Naive B cell (primary cell): ENCODE results near the gene ADAMTSL4. TPM values are rescaled to one million over a fixed set of nuclear protein-coding genes. Genes with fewer than 3 reads are reported as not detected.

Experiments used
- ATAC-seq, 2 donors: fragments of 150-1000 bp; cut with Tn5 transposase; 2 replicates each; pipeline ENCODE4 v1.10.0; 2021; ENCODE audit warnings: low read depth in 2 of 2, mild to moderate bottlenecking in 2 of 2, moderate library complexity in 2 of 2
- DNase-seq: peaks from one replicate; pipeline ENCODE4 v3.0.0; 2022
- H3K27ac Mint-ChIP-seq, 6 donors: one replicate each; pipeline ENCODE4 v1.8.0; 2020 to 2022; ENCODE audit warnings: mild to moderate bottlenecking in 6 of 6, mixed read lengths in 6 of 6, moderate library complexity in 5 of 6, inconsistent platforms in 2 of 6
- H3K27me3 Mint-ChIP-seq, 3 donors: one replicate each; pipeline ENCODE4 v1.8.0; 2021 to 2022; ENCODE audit warnings: mixed read lengths in 3 of 3, mild to moderate bottlenecking in 1 of 3
- H3K36me3 Mint-ChIP-seq, 2 donors: one replicate each; pipeline ENCODE4 v1.8.0; 2020 to 2022; ENCODE audit warnings: mixed read lengths in 2 of 2, inconsistent platforms in 1 of 2, mild to moderate bottlenecking in 1 of 2
- H3K4me1 Mint-ChIP-seq, 3 donors: one replicate each; pipeline ENCODE4 v1.8.0; 2020 to 2022; ENCODE audit warnings: mixed read lengths in 3 of 3, inconsistent platforms in 1 of 3, mild to moderate bottlenecking in 1 of 3, moderate library complexity in 1 of 3
- H3K4me3 Mint-ChIP-seq, 8 donors: one replicate each; pipeline ENCODE4 v1.8.0; 2020 to 2022; ENCODE audit warnings: mild to moderate bottlenecking in 8 of 8, mixed read lengths in 8 of 8, moderate library complexity in 8 of 8, inconsistent platforms in 2 of 8
- H3K9me3 Mint-ChIP-seq, 7 donors: one replicate each; pipeline ENCODE4 v1.8.0; 2020 to 2022; ENCODE audit warnings: mixed read lengths in 7 of 7, mild to moderate bottlenecking in 5 of 7, inconsistent platforms in 2 of 7, moderate library complexity in 1 of 7
- polyA plus RNA-seq, 6 donors: library from polyadenylated mRNA; unstranded; fragments of 300-500 nt; fragmentation: Illumina TruSeq; gene quantifications; one replicate each; pipeline ENCODE4 v1.2.3, GENCODE V29; 2021; ENCODE audit warnings: low read depth in 6 of 6

ADAMTSL4 gene
- polyA plus RNA-seq, 6 donors from 2014 or later: not detected

- H3K9me3 Mint-ChIP-seq: no peaks in the 10 kb centered on the region
- no peaks in the 10 kb centered on the region for H3K36me3 Mint-ChIP-seq
- ATAC-seq: no peak
- peak overlapping the region in 1 of 6 donors; percentile 77 for H3K27ac Mint-ChIP-seq
- no peak overlapping the region for H3K4me3 Mint-ChIP-seq
- peaks cover 25 to 28% (median 25%) of the 10 kb centered on the region in 3 donors for H3K4me1 Mint-ChIP-seq
- DNase-seq: no peak
- H3K27me3 Mint-ChIP-seq: peaks cover 5 to 17% (median 7%) of the 10 kb centered on the region in 3 donors
Measured at GRCh38 chr1:150553392-150554085, 4.3 kb downstream of the ADAMTSL4 start.

GRCh38 chr1:150554086-150554452 lies 4.9 kb downstream of the ADAMTSL4 start:
- peak overlapping the region in 1 of 6 donors; percentile 77 for H3K27ac Mint-ChIP-seq
- ATAC-seq (no peak), DNase-seq (no peak)
- H3K4me1 Mint-ChIP-seq: peaks cover 24 to 27% (median 25%) of the 10 kb centered on the region in 3 donors
- peaks cover 4 to 17% (median 7%) of the 10 kb centered on the region in 3 donors for H3K27me3 Mint-ChIP-seq
- no peaks in the 10 kb centered on the region for H3K36me3 Mint-ChIP-seq
- H3K4me3 Mint-ChIP-seq: no peak overlapping the region
- H3K9me3 Mint-ChIP-seq: no peaks in the 10 kb centered on the region

GRCh38 chr1:150555198-150555970 lies 6.2 kb downstream of the ADAMTSL4 start:
- no peaks in the 10 kb centered on the region for H3K36me3 Mint-ChIP-seq
- peak overlapping the region in 1 of 6 donors; percentile 30 for H3K27ac Mint-ChIP-seq

GRCh38 chr1:150555971-150556865 lies 7.0 kb downstream of the ADAMTSL4 start:
- Mint-ChIP-seq H3K27me3 (peaks cover 0 to 2% (median under 1%) of the 10 kb centered on the region in 3 donors), H3K9me3 (no peaks in the 10 kb centered on the region), H3K4me3 (peak overlapping the region in 1 of 8 donors; percentile 12), H3K4me1 (peaks cover 31 to 33% (median 31%) of the 10 kb centered on the region in 3 donors), H3K27ac (no peak overlapping the region), H3K36me3 (no peaks in the 10 kb centered on the region)
- ATAC-seq (no peak), DNase-seq (no peak)

More at GRCh38 chr1:150555198-150555970, 6.2 kb downstream of the ADAMTSL4 start:
- peaks cover 26 to 29% (median 27%) of the 10 kb centered on the region in 3 donors for H3K4me1 Mint-ChIP-seq
- H3K4me3 Mint-ChIP-seq: no peak overlapping the region
- H3K9me3 Mint-ChIP-seq: no peaks in the 10 kb centered on the region
- ATAC-seq: no peak
- DNase-seq: no peak
- peaks cover 0 to 10% (median 4%) of the 10 kb centered on the region in 3 donors for H3K27me3 Mint-ChIP-seq

GRCh38 chr1:150557065-150557600 lies 7.9 kb downstream of the ADAMTSL4 start:
- H3K36me3 Mint-ChIP-seq: no peaks in the 10 kb centered on the region
- DNase-seq (no peak), ATAC-seq (no peak)
- peaks cover 24 to 32% (median 30%) of the 10 kb centered on the region in 3 donors for H3K4me1 Mint-ChIP-seq
- no peak overlapping the region for H3K4me3 Mint-ChIP-seq
- H3K27me3 Mint-ChIP-seq: no peaks in the 10 kb centered on the region
- H3K27ac Mint-ChIP-seq: no peak overlapping the region
- no peaks in the 10 kb centered on the region for H3K9me3 Mint-ChIP-seq

- DNase-seq (no peak), ATAC-seq (no peak)
- Mint-ChIP-seq H3K4me3 (no peak overlapping the region), H3K36me3 (no peaks in the 10 kb centered on the region), H3K27ac (peak overlapping the region in 1 of 6 donors; percentile 90), H3K4me1 (peaks cover 25 to 32% (median 28%) of the 10 kb centered on the region in 3 donors), H3K9me3 (no peaks in the 10 kb centered on the region), H3K27me3 (no peaks in the 10 kb centered on the region)
Measured at GRCh38 chr1:150557813-150558212, 8.6 kb downstream of the ADAMTSL4 start.

GRCh38 chr1:150558303-150558704 lies 9.1 kb downstream of the ADAMTSL4 start:
- ATAC-seq (no peak), DNase-seq (no peak)
- Mint-ChIP-seq H3K4me3 (peak overlapping the region in 1 of 8 donors; percentile 27), H3K4me1 (peaks cover 30 to 34% (median 30%) of the 10 kb centered on the region in 3 donors), H3K9me3 (no peaks in the 10 kb centered on the region), H3K36me3 (no peaks in the 10 kb centered on the region), H3K27ac (no peak overlapping the region), H3K27me3 (no peaks in the 10 kb centered on the region)

- Mint-ChIP-seq H3K4me1 (peaks cover 37 to 41% (median 37%) of the 10 kb centered on the region in 3 donors), H3K9me3 (no peaks in the 10 kb centered on the region), H3K27me3 (no peaks in the 10 kb centered on the region), H3K4me3 (no peak overlapping the region), H3K36me3 (no peaks in the 10 kb centered on the region), H3K27ac (peak overlapping the region in 1 of 6 donors; percentile 60)
- DNase-seq: no peak
- no peak for ATAC-seq
Measured at GRCh38 chr1:150558761-150559655, 9.8 kb downstream of the ADAMTSL4 start.

GRCh38 chr1:150559656-150560010 lies 10.4 kb downstream of the ADAMTSL4 start:
- Mint-ChIP-seq H3K27ac (peak overlapping the region in 2 of 6 donors; percentile 92 to 99), H3K9me3 (no peaks in the 10 kb centered on the region), H3K27me3 (no peaks in the 10 kb centered on the region), H3K4me3 (peak overlapping the region in 2 of 8 donors; percentile 87 to 94), H3K36me3 (no peaks in the 10 kb centered on the region), H3K4me1 (peaks cover 40 to 44% (median 43%) of the 10 kb centered on the region in 3 donors)
- ATAC-seq: no peak
- DNase-seq: no peak

GRCh38 chr1:150560011-150560438 lies 10.8 kb downstream of the ADAMTSL4 start:
- no peaks in the 10 kb centered on the region for H3K9me3 Mint-ChIP-seq
- DNase-seq: peak; percentile 76
- peaks cover 44 to 48% (median 47%) of the 10 kb centered on the region in 3 donors for H3K4me1 Mint-ChIP-seq
- H3K27me3 Mint-ChIP-seq: no peaks in the 10 kb centered on the region
- peak overlapping the region in 3 of 6 donors; percentile 38 to 99 (median 92) for H3K27ac Mint-ChIP-seq
- ATAC-seq: no peak
- peak overlapping the region; percentile 35 to 100 (median 94) for H3K4me3 Mint-ChIP-seq
- no peaks in the 10 kb centered on the region for H3K36me3 Mint-ChIP-seq

- DNase-seq (peak; percentile 82), ATAC-seq (peak; percentile 24 to 29)
- Mint-ChIP-seq H3K27ac (peak overlapping the region; percentile 98 to 100 (median 100)), H3K4me1 (peaks cover 41 to 53% (median 50%) of the 10 kb centered on the region in 3 donors), H3K9me3 (no peaks in the 10 kb centered on the region), H3K36me3 (no peaks in the 10 kb centered on the region), H3K4me3 (peak overlapping the region; percentile 87 to 100 (median 95)), H3K27me3 (no peaks in the 10 kb centered on the region)
Measured at GRCh38 chr1:150560576-150561253, 11.5 kb downstream of the ADAMTSL4 start.
